Astrocyte of the cerebellum (primary cell): Measurements from ENCODE around the gene ACTL6B.

Experiments used
- DNase-seq: peaks from one replicate; pipeline ENCODE4 v3.0.0-alpha.2; 2011; ENCODE audit warnings: low read depth
- H3K4me3 ChIP-seq: 2 replicates; pipeline ENCODE4 v1.5.1; 2011; ENCODE audit warnings: mild to moderate bottlenecking, low read depth, low read length, moderate library complexity
- CTCF ChIP-seq: IDR thresholded peaks from 2 replicates; pipeline ENCODE4 v1.5.1; 2012; ENCODE audit warnings: low read length, low read depth, moderate library complexity, mild to moderate bottlenecking; ENCODE audit errors: missing control alignments
- in situ Hi-C: cut with HindIII; loops from 2 replicates; pipeline ENCODE4 v1.10.0; 2017; ENCODE audit warnings: low sequenced_read_pairs

The ACTL6B gene

GRCh38 chr7:100606313-100606712 lies 49.9 kb downstream of the ACTL6B start:
- in situ Hi-C loops, result no loop called here
- DNase-seq, result no peak
- no peak for TF ChIP-seq CTCF
- no peak overlapping the region for H3K4me3 ChIP-seq

GRCh38 chr7:100604976-100605911 lies 51.0 kb downstream of the ACTL6B start:
- H3K4me3 ChIP-seq, result peak overlapping the region; percentile 61
- in situ Hi-C loops, result no loop called here
- no peak for TF ChIP-seq CTCF
- no peak for DNase-seq

- TF ChIP-seq CTCF, result peak; percentile 41
- in situ Hi-C loops, result no loop called here
- H3K4me3 ChIP-seq, result peak overlapping the region; percentile 61
- DNase-seq, result peak; percentile 50
Observed at GRCh38 chr7:100604028-100604975, 51.9 kb downstream of the ACTL6B start.

GRCh38 chr7:100603726-100604027 lies 52.6 kb downstream of the ACTL6B start:
- in situ Hi-C loops, result no loop called here
- TF ChIP-seq CTCF, result no peak
- no peak for DNase-seq
- H3K4me3 ChIP-seq, result peak overlapping the region; percentile 61

- peak overlapping the region; percentile 61 for H3K4me3 ChIP-seq
- peak; percentile 74 for DNase-seq
- TF ChIP-seq CTCF, result no peak
- in situ Hi-C loops, result no loop called here
Observed at GRCh38 chr7:100602889-100603725, 53.1 kb downstream of the ACTL6B start.

- no peak overlapping the region for H3K4me3 ChIP-seq
- in situ Hi-C loops, result no loop called here
- no peak for TF ChIP-seq CTCF
- DNase-seq, result no peak
Observed at GRCh38 chr7:100600730-100601038, 55.6 kb downstream of the ACTL6B start.
